GM19025 (cell line): ENCODE results near the gene ANKRD33B.
"Not testable (repeated sequence)": the region's sequence is repeated elsewhere in the genome, so short reads cannot be mapped to it uniquely, and the experiment has no call there.

Source experiments
- ATAC-seq: cut with Tn5 transposase; IDR thresholded peaks from one replicate; pipeline ENCODE4 v1.9.1; 2021; ENCODE audit warnings: mild to moderate bottlenecking, low read depth, moderate library complexity; ENCODE audit not compliant: unreplicated experiment

The ANKRD33B gene

GRCh38 chr5:10610058-10610457, 46.2 kb downstream of the ANKRD33B start:
- no peak for ATAC-seq

DNA sequence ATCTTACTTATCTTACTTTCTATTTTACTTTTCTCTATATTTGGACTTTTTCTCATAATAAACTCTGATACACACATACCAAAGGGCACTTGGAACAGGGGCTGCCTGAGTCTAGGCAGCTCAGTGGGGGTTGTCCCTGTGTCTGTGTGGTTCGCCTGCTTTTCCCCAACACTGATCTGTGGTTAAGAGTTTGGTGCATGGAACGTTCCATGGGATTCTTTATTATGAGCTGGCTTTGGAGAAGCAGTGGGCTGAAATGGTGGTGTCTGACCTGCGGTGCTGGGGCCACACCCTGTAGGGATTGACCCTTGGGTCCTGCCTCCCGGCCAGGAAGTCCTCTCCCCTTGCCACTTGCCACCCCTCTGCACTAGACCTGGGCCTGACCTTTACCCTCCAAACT, 47.4 kb downstream of the ANKRD33B start:
- ATAC-seq: no peak

GRCh38 chr5:10612251-10612650, 48.4 kb downstream of the ANKRD33B start:
- ATAC-seq: no peak

- ATAC-seq: no peak
These were observed 51.8 kb downstream of the ANKRD33B start for GRCh38 chr5:10615693-10616092.

DNA sequence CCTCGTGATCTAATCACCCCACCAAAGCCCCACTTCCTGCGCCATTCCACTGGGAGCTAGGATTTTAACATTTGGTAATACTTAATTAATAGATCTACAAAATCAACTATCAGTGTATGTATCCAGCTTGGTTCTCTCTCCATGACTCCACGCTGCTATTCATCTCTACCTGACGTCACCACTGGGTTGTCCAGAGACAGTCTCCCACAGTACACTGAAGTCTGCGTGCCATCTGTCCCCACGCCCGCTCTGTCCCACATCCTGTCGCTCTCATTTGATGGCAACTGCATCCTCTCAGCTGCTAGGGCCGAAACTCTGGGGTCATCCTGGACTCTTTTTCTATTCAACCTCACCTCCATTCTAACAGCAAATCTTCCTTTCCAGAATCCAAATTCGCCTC, 53.2 kb downstream of the ANKRD33B start:
- ATAC-seq: no peak

DNA sequence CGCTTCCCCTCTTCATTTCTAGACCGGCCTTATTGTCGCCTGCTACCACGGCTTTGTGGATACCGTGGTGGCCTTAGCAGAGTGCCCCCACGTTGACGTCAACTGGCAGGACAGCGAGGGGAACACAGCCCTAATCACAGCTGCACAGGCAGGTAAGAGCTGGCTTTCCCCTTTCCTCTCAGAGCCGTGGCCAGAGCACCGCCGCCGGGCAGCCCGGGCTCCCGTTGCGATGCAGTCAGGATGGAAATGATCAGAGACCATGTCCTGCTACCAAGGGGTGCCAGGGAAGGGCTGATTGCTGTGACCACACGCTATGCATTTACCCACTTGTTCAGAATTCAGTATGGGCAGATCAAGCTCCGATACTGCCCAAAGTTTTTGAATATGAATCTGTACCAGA, 54.4 kb downstream of the ANKRD33B start:
- no peak for ATAC-seq

GRCh38 chr5:10619649-10620048, 55.8 kb downstream of the ANKRD33B start:
- ATAC-seq: no peak

DNA sequence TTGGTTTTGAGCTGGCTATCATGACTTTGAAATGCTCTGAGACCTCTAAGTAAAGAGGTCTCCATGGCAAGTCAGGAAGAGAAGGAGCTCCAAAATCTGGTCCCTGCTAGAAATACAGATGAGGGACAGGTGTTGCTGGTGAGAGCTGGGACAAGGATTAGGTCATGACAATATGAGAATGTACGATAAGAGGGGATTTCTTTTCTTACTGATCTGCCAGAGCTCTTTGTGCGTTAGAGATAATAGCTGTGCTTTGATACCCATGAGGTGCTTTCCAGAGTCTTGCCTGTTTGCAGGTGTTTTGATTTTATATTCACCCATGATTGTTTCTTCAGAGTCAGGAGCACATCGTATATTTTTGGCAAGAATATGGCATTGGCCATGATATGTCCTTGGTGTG, 56.5 kb downstream of the ANKRD33B start:
- ATAC-seq: no peak

DNA sequence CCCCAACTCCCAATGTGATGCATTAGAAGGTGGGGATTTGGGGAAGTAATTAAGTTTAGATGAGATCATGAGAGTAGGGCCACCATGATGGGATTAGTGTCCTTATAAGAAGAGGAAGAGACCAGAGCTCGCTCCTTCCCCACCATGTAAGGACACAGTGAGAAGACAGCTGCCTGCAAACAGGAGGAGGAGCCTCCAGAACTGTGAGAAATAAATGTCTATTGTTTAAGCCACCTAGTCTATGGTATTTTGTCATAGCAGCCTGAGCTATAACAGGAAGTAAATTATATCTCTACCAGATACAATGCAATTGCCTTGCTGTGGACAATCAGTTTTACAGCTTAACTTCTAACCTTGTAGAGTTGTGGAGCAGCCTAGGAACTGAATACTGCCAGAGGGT, 58.0 kb downstream of the ANKRD33B start:
- ATAC-seq: no peak

GRCh38 chr5:10622810-10623209, 58.9 kb downstream of the ANKRD33B start:
- ATAC-seq: no peak

DNA sequence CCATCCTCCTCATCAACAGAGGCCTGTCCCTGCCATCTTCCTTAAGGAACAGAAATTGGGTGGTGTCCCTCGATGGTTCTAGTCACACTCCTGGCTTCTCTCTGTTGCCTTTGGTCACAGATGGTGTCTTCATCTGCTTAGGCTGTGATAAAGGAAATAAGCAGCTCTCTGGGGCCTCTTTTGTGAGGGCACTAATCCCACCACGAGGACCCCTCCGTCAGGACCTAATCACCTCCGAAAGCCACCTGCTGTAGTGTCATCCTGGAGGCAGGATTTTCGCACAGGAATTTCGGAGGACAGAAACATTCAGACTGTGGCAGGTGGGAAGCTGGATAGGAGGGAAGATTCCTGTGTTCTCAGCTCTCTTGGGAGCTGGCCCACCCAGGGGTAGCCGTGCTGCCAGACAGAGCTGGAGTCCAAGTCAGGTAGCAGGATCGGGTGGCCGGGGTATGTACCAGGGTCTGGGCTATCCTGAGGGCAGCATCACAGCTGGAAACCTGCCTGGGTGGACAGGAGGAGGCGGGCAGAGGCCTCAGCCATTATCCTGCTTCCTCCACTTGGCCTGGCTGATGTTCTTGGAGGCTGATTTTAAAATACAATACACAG, 59.5 kb downstream of the ANKRD33B start:
- ATAC-seq: no peak

GRCh38 chr5:10624206-10624605, 60.3 kb downstream of the ANKRD33B start:
- no peak for ATAC-seq

GRCh38 chr5:10624679-10625078, 60.8 kb downstream of the ANKRD33B start:
- no peak for ATAC-seq

- no peak for ATAC-seq
These were observed 62.0 kb downstream of the ANKRD33B start for GRCh38 chr5:10625700-10626472.

GRCh38 chr5:10626473-10627013, 62.7 kb downstream of the ANKRD33B start:
- no peak for ATAC-seq

- peak; percentile 3 for ATAC-seq
These were observed 63.4 kb downstream of the ANKRD33B start for GRCh38 chr5:10627160-10627701.

GRCh38 chr5:10628601-10629000, 64.7 kb downstream of the ANKRD33B start:
- no peak for ATAC-seq

DNA sequence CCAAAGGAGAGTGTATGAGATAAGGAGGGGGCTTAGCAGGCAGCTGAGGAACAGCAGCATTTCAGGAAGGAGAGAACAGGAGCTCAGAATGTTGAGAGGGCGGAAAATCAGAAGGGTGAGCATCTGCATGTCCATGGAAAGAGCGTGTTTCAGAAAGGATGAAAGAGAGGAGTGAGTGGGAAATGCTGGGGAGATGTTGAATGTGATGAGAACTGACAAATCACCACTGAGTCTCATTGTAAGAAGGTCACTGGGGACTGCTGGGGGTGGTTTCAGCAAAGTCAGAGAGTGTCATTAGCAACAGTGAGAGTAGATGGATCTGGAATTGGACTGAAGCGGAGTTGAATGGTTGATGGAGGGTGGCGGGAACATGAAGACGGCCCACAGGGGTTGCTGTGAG, 65.8 kb downstream of the ANKRD33B start:
- no peak for ATAC-seq

DNA sequence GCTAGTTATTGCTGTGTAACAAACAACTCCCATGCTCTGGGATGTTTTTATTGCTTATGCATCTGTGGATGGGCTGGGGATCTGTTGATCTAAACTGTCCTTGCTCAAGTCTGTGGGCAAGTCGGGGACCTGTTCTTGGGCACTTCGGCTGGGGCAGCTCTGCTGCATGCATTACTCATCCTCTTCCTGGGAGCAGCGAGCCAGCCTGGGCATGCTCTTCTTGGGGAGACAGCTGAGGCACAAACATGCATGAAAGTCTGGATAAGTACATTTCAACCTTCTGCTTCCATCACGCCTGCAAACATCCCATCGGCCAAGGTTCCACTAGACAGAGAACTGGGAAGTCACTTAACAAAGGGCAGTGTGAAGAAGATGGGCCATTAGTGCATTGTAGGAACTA, 66.3 kb downstream of the ANKRD33B start:
- no peak for ATAC-seq

GRCh38 chr5:10630744-10631143, 66.9 kb downstream of the ANKRD33B start:
- ATAC-seq: not testable (repeated sequence)

DNA sequence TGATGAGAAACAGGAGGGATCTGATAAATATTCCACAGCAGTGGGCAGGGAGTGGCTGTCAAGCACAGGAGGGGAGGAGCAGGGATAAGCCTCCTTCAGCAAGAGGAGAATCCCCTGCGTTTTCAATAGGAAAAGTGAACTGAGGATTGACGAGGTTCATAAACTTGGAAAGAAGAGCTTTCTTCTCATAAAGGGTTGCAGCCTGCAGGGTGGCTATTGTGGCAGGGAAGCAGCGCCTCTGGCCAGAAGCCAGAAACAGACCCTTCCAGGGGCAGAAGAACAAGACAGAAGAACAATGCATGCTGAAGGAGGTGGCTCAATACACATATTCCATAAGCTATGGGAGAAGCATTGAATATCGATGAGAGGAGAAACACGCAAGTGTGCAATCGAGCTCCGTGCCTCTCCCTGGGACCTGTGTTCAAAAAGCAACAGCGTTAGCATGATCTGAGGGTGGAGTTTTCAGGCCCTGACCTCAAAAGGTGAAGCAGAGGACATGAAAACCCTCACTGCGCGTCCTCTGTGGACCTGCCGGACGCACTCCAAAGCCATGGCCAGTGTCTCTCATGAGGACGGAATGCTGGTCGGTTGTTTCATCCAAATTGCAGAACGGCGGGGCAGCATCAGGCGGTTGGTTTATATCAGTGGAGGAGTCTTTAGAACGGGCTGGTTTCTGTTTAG, 67.6 kb downstream of the ANKRD33B start:
- peak; percentile 2 for ATAC-seq
